Measurements from ENCODE around the gene PAPSS1. TPM values are rescaled to one million over a fixed set of nuclear protein-coding genes. Genes with fewer than 3 reads are reported as not detected.

PAPSS1 gene
- total RNA-seq, 4 donors from 2014 or later, result 40.4 to 80.8 (median 49.5) TPM

- 90 to 93% methylated on average over 12 to 13 of the region's 13 CpGs for WGBS, 2 donors
- H3K9me3 ChIP-seq, result peaks cover 0 to 13% (median 0%) of the 10 kb centered on the region in 4 donors
- no peaks in the 10 kb centered on the region for H3K4me1 ChIP-seq
- H3K36me3 ChIP-seq, result no peaks in the 10 kb centered on the region
- H3K4me3 ChIP-seq, result no peak overlapping the region
- no peak overlapping the region for H3K27ac ChIP-seq
- H3K27me3 ChIP-seq, result no peaks in the 10 kb centered on the region
- DNase-seq (ENCODE audit: low spot score in 2 of 2), result no peak
- no peak for TF ChIP-seq POLR2A (IDR thresholded peaks at IDR 0.05)
- no peak for TF ChIP-seq CTCF (IDR thresholded peaks at IDR 0.05)
Observed at GRCh38 chr4:107579099-107579498, 140.9 kb downstream of the PAPSS1 start.

GRCh38 chr4:107578321-107578720 is 141.7 kb downstream of the PAPSS1 start:
- peaks cover 0 to 9% (median 0%) of the 10 kb centered on the region in 4 donors for H3K9me3 ChIP-seq

GRCh38 chr4:107577743-107578142 is 142.3 kb downstream of the PAPSS1 start:
- no peak for DNase-seq (ENCODE audit: low spot score in 2 of 2)
- no peak overlapping the region for H3K27ac ChIP-seq
- no peak overlapping the region for H3K4me3 ChIP-seq
- peaks cover 0 to 9% (median 0%) of the 10 kb centered on the region in 4 donors for H3K9me3 ChIP-seq
- H3K36me3 ChIP-seq, result no peaks in the 10 kb centered on the region
- H3K4me1 ChIP-seq, result no peaks in the 10 kb centered on the region
- no peaks in the 10 kb centered on the region for H3K27me3 ChIP-seq
- no peak for TF ChIP-seq POLR2A (IDR thresholded peaks at IDR 0.05)
- TF ChIP-seq CTCF (IDR thresholded peaks at IDR 0.05), result no peak
- TF ChIP-seq EP300 (IDR thresholded peaks at IDR 0.05), result no peak
- WGBS, 2 donors, result 55 to 75% methylated on average over 3 of the region's 3 CpGs

More at GRCh38 chr4:107578321-107578720, 141.7 kb downstream of the PAPSS1 start:
- Histone ChIP-seq H3K27me3 (no peaks in the 10 kb centered on the region), H3K4me3 (no peak overlapping the region), H3K27ac (no peak overlapping the region), H3K36me3 (no peaks in the 10 kb centered on the region), H3K4me1 (no peaks in the 10 kb centered on the region)
- no peak for TF ChIP-seq EP300 (IDR thresholded peaks at IDR 0.05)
- DNase-seq (ENCODE audit: low spot score in 2 of 2), result no peak
- WGBS, 2 donors, result 76 to 89% methylated on average over 2 of the region's 2 CpGs

GRCh38 chr4:107575243-107575642 is 144.8 kb downstream of the PAPSS1 start:
- Histone ChIP-seq H3K4me3 (no peak overlapping the region), H3K4me1 (no peaks in the 10 kb centered on the region), H3K27me3 (no peaks in the 10 kb centered on the region), H3K9me3 (peaks cover 0 to 2% (median 0%) of the 10 kb centered on the region in 4 donors), H3K27ac (no peak overlapping the region), H3K36me3 (no peaks in the 10 kb centered on the region)
- no peak for DNase-seq (ENCODE audit: low spot score in 2 of 2)
- WGBS, 2 donors, result 89 to 94% methylated on average over 10 of the region's 10 CpGs
- no peak for TF ChIP-seq EP300 (IDR thresholded peaks at IDR 0.05)
- no peak for TF ChIP-seq CTCF (IDR thresholded peaks at IDR 0.05)
- no peak for TF ChIP-seq POLR2A (IDR thresholded peaks at IDR 0.05)

GRCh38 chr4:107572281-107572680 is 147.8 kb downstream of the PAPSS1 start:
- no peak overlapping the region for H3K4me3 ChIP-seq
- no peak overlapping the region for H3K27ac ChIP-seq
- no peaks in the 10 kb centered on the region for H3K36me3 ChIP-seq
- WGBS, 2 donors, result 79 to 81% methylated on average over 2 of the region's 2 CpGs
- no peak for TF ChIP-seq POLR2A (IDR thresholded peaks at IDR 0.05)
- TF ChIP-seq EP300 (IDR thresholded peaks at IDR 0.05), result no peak
- TF ChIP-seq CTCF (IDR thresholded peaks at IDR 0.05), result no peak
- H3K27me3 ChIP-seq, result no peaks in the 10 kb centered on the region
- H3K4me1 ChIP-seq, result no peaks in the 10 kb centered on the region
- no peak for DNase-seq (ENCODE audit: low spot score in 2 of 2)
- H3K9me3 ChIP-seq, result peaks cover 0 to under 1% (median 0%) of the 10 kb centered on the region in 4 donors

- WGBS, 2 donors, result 37 to 52% methylated on average over 2 of the region's 2 CpGs
- no peak overlapping the region for H3K4me3 ChIP-seq
- H3K36me3 ChIP-seq, result no peaks in the 10 kb centered on the region
- H3K27me3 ChIP-seq, result no peaks in the 10 kb centered on the region
- no peak overlapping the region for H3K27ac ChIP-seq
- peaks cover 0 to 7% (median 3%) of the 10 kb centered on the region in 4 donors for H3K9me3 ChIP-seq
- DNase-seq (ENCODE audit: low spot score in 2 of 2), result no peak
- no peak for TF ChIP-seq POLR2A (IDR thresholded peaks at IDR 0.05)
- TF ChIP-seq CTCF (IDR thresholded peaks at IDR 0.05), result no peak
- no peak for TF ChIP-seq EP300 (IDR thresholded peaks at IDR 0.05)
- no peaks in the 10 kb centered on the region for H3K4me1 ChIP-seq
Observed at GRCh38 chr4:107570952-107571351, 149.1 kb downstream of the PAPSS1 start.

Measured in tibial nerve (tissue), 4 donors.